Activated CD4-positive, alpha-beta T cell treated with anti-CD3 and anti-CD28 coated beads, Interleukin-2, amount 50 U/mL, for 24 hours (primary cell): ENCODE measurements around the gene B4GALT2.

Source experiments
- DNase-seq, 2 donors: peaks; one replicate each; pipeline ENCODE4 v3.0.0-alpha.2; 2020; ENCODE audit warnings: low read depth in 1 of 2, low spot score in 1 of 2

The B4GALT2 gene

DNA sequence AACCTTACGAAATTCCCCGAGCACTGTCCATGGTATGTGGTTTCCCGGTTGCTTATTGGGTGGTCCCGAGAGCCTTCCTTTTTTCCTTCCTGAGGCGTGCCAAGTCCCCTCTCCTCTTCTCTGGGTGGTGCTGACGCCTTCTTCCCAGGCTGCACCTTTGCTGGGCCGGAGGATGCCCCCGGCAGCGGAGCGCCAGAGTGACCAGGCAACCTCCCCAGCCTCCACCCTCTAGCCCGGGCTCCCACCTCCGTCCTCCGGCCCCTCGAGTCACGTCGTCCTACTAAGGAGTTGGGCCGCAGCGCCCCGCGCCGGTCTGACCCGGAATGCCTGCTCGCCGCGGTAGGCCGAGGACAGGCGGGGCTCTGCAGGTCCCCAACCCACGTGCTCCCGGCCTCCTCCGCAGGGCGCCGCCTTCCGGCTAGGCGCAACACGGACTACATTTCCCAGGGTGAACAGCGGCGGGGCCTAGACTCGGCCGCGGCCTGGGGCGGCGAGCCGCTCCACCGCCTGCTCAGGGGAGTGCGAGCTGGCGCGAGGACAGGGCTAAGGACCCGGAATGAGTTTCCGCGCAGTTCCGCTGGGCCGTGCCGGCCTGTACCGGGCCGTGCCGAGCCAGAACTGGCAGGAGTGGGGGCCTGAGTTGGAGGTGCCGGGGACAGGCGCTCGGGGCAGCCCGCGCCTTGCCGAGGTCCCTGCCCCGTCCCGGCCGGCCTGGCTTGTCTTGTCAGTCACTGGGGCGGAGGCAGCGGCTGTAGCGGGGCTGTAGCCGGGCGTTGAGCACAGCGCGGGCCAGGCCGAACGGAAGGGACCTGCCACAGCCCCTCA lies 32.6 kb upstream of the B4GALT2 start, which contains the start of gene IPO13:
Gene IPO13, plus strand, starts transcription at position 715 of the 825 bp plus-strand sequence. CDS start 651 bp downstream, outside the sequence.
- DNase-seq: peak; percentile 89 to 94

DNA sequence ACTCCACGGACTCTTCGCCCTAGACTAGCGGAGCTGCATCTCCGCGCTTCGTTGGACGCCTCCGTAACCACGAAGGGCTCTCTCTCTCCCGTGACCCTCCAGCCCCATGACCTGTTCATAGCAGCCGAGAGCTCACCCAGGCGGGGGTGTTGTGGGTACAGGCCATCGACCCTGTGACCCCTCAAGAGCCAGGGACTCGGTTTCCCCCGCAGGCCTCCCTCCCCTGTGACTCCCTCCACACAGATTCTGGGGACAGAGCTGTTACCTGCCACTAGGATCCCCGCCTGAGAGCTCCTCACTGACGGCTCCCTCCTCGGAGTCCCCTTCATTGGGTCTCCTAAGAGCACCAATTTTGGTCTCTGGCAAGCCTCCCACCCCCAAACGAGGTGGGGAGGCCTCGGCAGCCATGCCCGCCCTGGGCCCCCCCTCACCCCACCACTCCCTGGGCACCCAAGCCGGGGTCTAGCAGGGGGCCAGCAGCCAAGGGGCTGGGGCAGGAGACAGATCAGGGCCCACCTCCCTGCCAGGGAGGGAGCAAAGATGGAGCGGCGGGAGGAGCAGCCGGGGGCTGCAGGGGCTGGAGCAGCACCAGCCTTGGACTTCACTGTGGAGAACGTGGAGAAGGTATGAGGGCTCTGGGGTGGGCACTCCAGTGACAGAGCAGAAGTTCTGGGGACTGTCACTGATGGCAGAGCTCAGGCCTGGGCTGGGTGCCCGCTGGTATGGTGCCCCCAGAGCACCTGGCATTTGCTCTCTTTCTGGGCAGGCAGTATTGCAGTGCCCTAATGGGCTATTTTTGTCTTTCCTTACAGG lies 31.7 kb upstream of the B4GALT2 start:
- no peak for DNase-seq

DNA sequence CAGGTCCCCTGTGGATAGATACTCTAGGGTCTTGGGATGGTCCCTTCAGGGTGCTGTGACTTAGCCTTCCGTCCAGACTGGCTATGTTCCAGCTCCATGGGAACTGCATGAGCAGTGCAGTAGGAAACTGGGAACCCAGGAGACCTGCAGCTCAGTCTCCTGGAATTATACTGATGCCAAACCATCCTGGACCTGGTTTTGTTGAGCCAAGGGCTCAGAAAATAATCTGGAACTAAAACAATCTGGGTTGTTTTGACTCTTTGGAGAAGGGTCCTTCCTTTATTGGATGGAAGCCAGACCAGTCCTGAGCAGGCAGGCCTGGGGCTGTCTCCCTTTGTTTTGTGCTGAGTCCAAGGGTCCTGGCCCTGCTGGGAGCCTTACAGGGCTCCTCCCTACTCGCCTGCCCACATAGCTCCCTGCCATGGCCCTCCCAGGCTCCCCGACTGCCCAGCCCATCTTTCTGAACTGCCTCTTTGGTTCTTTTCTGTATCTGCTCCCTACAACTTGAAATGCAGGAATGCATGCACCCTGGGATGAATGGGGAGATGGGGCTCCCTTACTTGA lies 31.1 kb upstream of the B4GALT2 start:
- no peak for DNase-seq

DNA sequence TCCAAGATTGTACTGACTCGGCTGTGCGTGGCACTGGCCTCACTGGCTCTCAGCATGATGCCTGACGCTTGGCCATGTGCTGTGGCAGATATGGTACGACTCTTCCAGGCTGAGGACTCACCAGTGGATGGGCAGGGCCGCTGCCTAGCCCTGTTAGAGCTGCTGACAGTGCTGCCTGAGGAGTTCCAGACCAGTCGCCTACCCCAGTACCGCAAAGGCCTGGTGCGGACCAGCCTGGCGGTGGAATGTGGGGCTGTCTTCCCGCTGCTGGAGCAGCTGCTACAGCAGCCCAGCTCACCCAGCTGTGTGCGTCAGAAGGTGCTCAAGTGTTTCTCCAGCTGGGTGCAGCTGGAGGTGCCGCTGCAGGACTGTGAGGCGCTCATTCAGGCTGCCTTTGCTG lies 29.3 kb upstream of the B4GALT2 start:
- no peak for DNase-seq

DNA sequence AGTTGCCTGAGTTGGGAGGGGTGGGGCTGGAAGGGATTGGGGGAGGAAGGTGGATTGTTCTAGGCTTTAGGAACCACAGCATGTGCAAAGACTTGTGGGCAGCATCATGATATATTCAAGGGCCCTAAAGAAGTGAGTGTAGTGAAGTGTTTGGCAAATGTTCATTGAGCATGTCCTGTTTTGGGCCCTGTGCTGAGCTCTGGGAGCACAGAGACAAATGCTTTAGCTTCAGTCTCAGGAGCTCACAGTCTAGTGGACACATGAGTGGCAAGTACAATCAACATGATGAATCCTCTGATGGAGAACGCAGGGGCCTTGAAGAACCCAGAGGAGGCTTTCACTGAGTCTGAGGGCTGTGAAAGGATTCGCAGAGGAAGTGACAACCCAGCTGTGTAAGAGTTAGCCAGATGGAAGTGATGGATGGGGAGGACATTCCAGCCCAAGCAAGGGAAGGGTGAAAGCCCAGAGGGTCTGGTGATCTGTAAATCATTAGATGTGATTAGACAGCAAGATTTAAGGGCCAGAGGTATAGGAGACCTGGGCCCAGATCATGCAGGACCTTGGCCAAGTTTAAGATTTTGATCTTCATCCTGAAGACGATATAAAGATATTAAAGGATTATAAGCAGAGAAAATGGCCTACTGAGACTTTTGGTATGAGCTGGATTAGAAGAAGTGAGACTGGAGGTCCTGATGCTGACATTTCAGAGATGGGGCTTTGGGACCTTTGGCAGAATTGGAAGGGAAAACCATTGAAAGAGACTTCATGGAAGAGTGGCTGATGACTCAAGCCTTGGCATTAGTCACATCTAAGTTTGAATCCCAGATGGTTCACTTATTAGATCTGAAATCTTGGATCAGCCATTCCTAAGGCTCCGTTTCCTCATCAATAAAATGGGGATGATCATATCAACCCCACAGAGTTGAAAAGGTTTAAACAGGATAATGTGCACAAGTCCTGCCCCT lies 27.7 kb upstream of the B4GALT2 start:
- DNase-seq: no peak

DNA sequence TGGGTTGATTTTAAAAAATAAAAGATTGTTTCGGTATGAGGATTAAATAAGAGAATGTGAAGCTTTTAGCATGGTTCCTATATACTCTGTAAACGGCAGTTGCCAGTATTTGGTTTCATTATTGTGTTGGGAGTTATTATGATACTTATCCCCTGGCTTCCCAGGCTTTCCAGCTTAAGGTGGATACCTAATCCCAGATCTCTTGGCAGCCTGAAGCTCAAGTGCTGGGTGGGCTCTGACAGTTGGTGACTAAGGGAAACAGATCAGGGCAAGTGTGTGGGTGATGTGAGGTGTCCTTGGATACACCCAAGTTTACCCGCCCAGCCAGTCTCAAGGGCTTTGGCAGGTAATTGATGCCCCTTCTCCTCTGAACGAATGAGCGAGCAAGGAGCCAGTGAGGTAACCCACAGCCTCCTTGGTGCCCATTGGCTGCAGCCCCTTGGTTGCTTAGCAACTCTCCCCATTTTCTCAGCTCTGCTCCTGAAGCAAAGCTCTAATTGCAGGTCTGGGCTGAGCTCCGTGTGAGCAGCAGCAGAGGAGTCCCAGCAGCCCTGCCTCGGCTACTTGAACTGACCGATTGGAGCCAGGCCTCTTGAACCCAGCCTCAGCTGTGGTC lies 26.2 kb upstream of the B4GALT2 start:
- no peak for DNase-seq

DNA sequence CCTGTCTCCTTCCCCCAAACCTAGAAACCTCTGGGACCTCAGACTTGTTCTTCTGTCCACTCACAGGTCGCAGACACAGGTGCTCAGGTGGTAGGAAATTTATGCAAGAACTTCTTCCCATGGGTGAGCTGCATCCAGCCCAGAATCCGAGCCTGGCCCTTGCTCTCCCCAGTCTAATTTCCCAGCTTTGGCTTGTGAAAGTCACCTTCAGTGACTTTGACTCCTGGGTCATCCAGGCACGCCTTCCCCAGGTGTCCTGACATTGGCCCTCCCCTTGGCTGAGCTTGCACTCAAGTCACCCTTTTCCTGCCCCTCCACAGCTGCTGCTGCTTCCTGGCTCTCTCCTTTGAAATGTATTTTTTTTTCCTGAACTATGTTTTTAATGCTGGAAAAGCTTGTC lies 25.6 kb upstream of the B4GALT2 start:
- DNase-seq: no peak

DNA sequence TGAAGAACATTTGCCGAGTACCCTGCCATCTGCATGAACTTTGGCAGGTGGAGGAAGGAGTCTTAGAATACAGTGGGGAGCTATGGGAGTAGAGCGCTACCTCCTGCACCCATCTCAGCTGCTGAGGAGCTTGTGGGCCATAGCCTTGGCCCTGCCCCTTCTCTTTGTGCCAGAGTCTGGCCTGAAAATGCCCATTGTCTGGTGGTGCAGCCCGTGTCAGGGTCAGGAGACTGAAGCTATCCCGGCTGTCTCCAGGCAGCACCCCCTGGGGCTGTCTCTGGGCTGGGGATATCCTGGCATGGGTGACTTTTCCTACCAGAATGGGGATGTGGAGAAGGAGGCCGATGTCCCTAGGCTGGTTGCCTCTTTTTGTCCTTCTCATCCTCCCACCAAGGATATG lies 25.0 kb upstream of the B4GALT2 start:
- no peak for DNase-seq

DNA sequence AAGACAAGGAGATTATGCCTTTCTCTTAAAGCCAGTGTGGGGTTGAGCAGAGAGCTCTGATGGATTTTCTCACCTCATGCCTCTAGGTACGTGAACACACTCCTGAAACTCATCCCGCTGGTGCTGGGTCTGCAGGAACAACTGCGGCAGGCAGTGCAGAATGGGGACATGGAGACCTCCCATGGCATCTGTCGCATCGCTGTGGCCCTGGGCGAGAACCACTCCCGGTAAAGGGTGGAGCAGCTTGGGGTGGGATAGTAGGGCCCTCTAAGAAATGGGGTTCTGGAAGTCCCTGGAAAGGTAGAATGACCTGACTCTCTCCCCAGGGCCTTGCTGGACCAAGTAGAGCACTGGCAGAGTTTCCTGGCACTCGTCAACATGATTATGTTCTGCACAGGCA lies 22.8 kb upstream of the B4GALT2 start:
- DNase-seq: no peak

DNA sequence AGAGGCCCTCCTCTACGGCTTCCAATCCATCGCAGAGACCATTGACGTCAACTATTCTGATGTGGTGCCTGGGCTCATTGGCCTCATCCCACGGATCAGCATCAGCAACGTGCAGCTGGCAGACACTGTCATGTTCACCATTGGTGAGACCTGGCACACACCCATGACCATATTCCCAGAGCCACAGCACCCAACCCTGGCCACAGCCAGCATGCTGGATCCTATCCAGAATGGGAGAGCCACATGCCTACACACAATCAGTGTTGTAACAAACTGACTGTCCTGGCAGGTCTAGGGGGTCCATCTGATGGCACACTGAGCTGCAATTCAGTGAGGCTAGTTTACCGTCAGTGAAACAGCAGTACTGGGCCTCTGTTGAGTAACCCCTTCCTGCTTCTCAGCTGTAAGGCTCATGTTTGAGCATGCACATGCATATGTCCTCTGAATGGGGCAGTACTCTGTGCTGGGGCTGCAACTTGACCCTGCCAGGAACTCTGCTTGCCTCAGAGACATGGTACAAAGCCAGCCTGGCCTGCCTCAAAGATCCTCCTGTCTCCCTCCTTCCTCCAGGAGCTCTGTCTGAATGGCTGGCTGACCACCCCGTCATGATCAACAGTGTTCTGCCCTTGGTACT lies 21.5 kb upstream of the B4GALT2 start:
- DNase-seq: no peak

DNA sequence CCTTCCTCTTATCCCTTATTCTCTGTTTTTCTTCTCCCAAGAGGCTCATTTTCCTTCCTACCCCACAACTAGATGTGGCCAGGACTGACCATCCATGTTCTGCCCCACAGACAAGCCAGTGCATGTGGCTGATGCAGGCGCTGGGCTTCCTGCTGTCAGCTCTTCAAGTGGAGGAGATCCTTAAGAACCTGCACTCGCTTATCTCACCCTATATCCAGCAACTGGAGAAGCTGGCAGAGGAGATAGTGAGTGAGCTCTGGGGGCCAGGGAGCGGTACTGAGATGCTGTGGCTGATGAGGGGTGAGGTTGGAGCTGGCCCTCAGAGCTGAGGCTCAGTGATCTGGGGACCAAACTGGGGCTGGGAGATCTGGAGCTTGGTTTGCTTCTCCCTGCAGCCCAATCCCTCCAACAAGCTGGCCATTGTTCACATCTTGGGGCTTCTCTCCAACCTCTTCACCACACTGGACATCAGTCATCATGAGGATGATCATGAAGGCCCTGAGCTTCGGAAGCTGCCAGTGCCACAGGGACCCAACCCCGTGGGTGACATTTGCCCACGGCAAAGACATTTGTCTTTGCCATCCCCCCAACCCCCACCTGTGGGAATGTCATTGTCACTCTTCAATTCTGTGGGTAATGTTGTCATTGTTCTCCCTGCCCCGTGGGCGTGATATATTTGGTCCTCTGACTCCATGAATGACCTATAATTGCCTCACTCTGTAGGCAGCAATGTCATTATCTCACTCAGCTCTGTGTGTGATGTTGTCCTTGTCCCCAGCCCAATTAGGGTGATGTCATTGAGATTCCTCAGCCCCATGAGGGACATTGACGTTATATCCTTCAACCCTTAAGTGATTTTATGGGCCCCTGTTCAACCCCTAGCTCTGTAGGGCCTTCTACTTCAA lies 20.4 kb upstream of the B4GALT2 start:
- no peak for DNase-seq

DNA sequence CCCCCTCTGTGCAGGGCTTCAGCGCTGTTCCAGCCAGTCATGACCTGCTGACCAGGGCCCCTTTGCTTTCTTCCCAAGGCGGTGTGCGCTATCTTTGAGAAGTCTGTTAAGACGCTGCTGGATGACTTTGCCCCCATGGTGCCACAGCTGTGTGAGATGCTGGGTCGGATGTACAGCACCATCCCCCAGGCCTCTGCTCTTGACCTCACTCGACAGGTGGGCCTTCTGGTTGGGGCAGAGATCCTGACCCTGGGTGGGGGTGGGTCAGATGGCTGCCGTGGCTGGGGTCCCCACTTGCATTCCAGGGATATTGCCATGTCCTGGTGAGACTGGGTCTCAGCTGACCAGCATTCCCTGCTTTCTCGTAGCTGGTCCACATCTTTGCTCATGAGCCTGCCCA lies 18.2 kb upstream of the B4GALT2 start:
- no peak for DNase-seq

DNA sequence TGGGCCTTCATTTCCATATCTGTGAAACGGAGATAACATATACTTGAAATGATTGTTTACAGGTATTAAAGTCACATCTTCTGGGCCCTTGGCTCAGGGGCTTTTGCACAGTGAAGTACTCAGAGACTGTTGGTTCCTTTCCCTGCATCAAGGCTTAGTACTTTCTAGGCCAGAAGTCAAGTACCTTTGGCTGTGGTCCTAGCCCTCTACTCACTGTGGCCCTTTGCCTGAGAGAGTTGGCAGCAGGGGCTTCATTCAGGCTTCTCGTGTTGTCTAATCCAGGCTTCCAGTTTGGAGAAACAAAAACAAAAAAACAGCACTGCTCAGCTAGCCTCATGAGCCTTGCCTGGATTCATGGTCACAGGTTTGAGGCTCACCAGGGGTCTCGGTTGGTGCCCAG lies 17.3 kb upstream of the B4GALT2 start:
- DNase-seq: no peak

DNA sequence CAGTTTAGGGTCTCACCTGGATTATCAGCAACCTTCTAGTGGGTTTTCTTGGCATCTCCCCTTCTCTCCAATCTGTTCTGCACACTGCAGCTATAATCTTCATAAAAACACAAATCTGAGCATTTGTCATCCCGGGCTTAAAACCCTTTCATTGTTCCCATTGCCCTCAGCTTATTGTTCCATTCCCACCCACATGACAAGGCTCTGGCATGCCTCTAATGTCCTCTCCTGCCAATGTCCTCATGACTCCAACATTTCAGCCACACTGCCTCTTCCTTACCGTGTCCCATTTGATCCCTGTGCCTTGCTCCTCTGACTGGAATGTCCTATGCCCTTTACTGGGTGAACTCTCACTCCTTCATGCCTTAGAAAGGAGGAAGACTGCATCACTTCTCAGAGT lies 16.7 kb upstream of the B4GALT2 start:
- DNase-seq: no peak

DNA sequence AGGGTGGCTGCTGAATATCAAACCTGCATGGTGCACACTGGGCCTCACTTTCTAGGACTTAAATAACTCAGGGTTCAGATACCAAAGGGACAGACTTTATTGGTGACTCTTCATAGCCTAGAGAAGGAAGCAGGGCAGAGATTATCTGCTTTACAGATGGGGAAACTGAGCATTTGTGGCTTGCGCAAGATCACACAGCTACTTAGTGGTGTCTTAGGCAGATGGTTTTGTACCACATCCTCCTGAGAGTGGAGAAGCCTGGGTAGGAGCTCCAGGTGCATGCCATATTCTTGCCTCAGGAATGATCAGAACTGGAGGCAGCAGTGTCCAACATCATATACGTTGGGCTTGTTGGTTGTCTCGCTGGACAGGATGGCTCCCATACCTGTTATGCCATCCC lies 16.0 kb upstream of the B4GALT2 start:
- no peak for DNase-seq

DNA sequence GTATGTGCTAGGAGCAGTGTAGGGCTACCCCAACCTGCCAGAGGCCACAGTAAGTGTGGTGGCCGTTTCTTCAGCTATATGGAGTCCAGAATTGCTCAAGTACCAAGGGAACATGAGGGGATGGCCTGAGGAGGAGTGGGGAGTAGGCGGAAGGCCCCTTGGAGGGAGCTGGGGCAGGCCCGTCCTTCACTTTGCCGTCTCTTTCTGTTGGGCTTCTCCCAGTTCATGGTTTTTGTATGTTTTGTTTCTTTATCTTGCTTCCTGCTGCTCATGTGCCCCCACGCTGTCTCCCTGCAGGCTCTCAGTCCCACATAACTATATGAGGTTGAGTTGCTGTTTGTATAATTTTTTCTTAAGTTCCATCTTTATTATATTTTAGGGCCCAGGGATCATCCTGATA lies 15.1 kb upstream of the B4GALT2 start:
- DNase-seq: no peak

DNA sequence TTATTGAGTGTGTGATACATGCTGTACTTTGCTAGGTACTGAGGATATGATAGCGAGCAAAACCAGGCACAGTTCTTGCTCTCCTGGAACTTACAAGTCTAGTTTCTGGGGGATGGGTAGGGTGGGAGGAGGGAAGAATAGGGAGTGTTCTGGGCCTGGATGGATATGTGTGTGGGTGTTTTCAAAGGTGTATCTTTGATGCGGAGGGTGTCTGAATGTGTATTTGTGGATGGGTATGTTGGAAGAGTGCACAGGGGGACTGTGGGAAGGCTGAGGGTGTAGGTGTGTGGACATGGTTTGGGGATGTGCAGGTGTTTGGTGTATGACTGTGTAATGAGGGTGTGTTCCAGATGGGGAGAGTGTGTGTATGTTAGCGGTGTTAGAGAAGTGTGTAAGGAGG lies 13.7 kb upstream of the B4GALT2 start:
- DNase-seq: no peak

DNA sequence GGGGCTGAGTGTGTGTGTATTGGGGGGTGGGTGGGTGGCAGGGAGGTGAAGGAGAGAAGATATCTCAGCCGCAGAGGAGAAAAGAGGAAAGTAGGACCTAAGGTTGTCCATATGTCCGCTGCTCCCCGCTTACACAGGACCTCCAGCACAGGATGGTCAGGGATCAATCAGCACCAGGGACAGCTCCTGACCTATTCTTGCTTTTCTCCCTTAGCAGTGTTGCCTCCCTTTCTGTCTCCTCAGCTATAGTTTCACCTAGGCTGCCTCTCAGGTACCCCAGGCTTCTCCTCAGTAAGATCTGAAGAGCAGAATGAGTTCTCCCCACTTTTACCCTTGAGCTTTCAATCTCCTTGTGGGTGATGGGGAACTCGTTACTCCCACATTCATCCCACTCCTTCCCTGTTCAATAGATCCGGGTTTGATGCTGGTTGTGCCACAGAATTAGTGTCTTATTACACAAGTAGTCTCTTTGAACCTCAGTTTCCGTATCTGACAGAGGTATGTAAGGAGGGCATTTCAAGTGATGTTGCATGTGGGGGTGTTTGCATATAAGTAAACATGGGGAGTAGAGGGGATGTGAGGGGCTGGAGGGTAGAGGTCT lies 10.6 kb upstream of the B4GALT2 start:
- DNase-seq: no peak

DNA sequence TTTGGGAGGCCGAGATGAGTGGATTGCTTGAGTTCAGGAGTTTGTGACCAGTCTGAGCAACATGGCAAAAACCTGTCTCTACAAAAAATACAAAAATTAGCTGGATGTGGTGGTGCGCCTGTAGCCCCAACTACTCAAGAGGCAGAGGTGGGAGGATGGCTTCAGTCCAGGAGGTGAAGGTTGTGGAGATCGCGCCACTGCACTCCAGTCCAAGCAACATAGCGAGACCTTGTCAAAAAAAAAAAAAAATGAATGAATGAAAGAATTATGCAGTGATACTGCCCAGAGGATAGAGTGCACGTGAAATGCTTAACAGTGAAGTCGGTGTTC lies 9.6 kb upstream of the B4GALT2 start:
- no peak for DNase-seq
